Measurements from ENCODE around the gene OLR1. TPM values are rescaled to one million over a fixed set of nuclear protein-coding genes. Genes with fewer than 3 reads are reported as not detected.

OLR1 gene
- total RNA-seq, 1 experiment from 2014 or later = not detected

GRCh38 chr12:10136637-10137205, 35.2 kb downstream of the OLR1 start:
- Mint-ChIP-seq H3K4me3 (ENCODE audit: unreplicated experiment) (no peak overlapping the region), H3K36me3 (ENCODE audit: insufficient read depth, unreplicated experiment) (no peaks in the 10 kb centered on the region), H3K27ac (ENCODE audit: low read depth, unreplicated experiment) (no peak overlapping the region), H3K4me1 (ENCODE audit: insufficient read depth, unreplicated experiment) (no peaks in the 10 kb centered on the region), H3K9me3 (ENCODE audit: unreplicated experiment) (no peaks in the 10 kb centered on the region), H3K27me3 (ENCODE audit: insufficient read depth, unreplicated experiment) (no peaks in the 10 kb centered on the region)
- TF ChIP-seq CTCF (IDR thresholded peaks at IDR 0.05; ENCODE audit: unreplicated experiment) = no peak
- BruUV-seq (replicated peaks) = no TSS peak
- CTCF ChIA-PET = interaction anchor here (0.6 to 2.9 kb wide), 14 partner anchors 16 to 387 kb away, joined by 3 to 21 read pairs (median 4); partner anchors contain the start of genes CLEC12B and CLEC9A
- DNase-seq (ENCODE audit: unreplicated experiment) = peak; percentile 65
- intact Hi-C loops (cut with micrococcal nuclease) = no loop called here
- POLR2A ChIA-PET = interaction anchor here (0.6 to 0.7 kb wide), 3 partner anchors 14 to 391 kb away, joined by 3 to 4 read pairs (median 3); no protein-coding TSS in a partner anchor

GRCh38 chr12:10135126-10135525, 36.8 kb downstream of the OLR1 start:
- Mint-ChIP-seq H3K27ac (ENCODE audit: low read depth, unreplicated experiment) (no peak overlapping the region), H3K4me1 (ENCODE audit: insufficient read depth, unreplicated experiment) (no peaks in the 10 kb centered on the region), H3K36me3 (ENCODE audit: insufficient read depth, unreplicated experiment) (no peaks in the 10 kb centered on the region), H3K4me3 (ENCODE audit: unreplicated experiment) (no peak overlapping the region), H3K9me3 (ENCODE audit: unreplicated experiment) (no peaks in the 10 kb centered on the region), H3K27me3 (ENCODE audit: insufficient read depth, unreplicated experiment) (no peaks in the 10 kb centered on the region)
- POLR2A ChIA-PET = interaction anchor here (0.6 kb wide), 1 partner anchor 77 kb away, joined by 3 read pairs; no protein-coding TSS in a partner anchor
- CTCF ChIA-PET = interaction anchor here (0.6 to 2.9 kb wide), 7 partner anchors 18 to 385 kb away, joined by 3 to 21 read pairs (median 3); no protein-coding TSS in a partner anchor
- TF ChIP-seq CTCF (IDR thresholded peaks at IDR 0.05; ENCODE audit: unreplicated experiment) = no peak
- BruUV-seq (replicated peaks) = no TSS peak
- intact Hi-C loops (cut with micrococcal nuclease) = no loop called here
- no peak for DNase-seq (ENCODE audit: unreplicated experiment)

- Mint-ChIP-seq H3K27me3 (ENCODE audit: insufficient read depth, unreplicated experiment) (no peaks in the 10 kb centered on the region), H3K4me1 (ENCODE audit: insufficient read depth, unreplicated experiment) (no peaks in the 10 kb centered on the region), H3K27ac (ENCODE audit: low read depth, unreplicated experiment) (no peak overlapping the region), H3K36me3 (ENCODE audit: insufficient read depth, unreplicated experiment) (no peaks in the 10 kb centered on the region), H3K9me3 (ENCODE audit: unreplicated experiment) (no peaks in the 10 kb centered on the region), H3K4me3 (ENCODE audit: unreplicated experiment) (no peak overlapping the region)
- intact Hi-C loops (cut with micrococcal nuclease) = no loop called here
- no TSS peak for BruUV-seq (replicated peaks)
- no peak for TF ChIP-seq CTCF (IDR thresholded peaks at IDR 0.05; ENCODE audit: unreplicated experiment)
- ChIA-PET CTCF (interaction anchor here (0.5 to 2.8 kb wide), 11 partner anchors 11 to 1179 kb away, joined by 3 to 11 read pairs (median 4); no protein-coding TSS in a partner anchor), POLR2A (interaction anchor here (0.6 to 1.9 kb wide), 9 partner anchors 10 to 238 kb away, joined by 3 to 5 read pairs (median 3); no protein-coding TSS in a partner anchor)
- DNase-seq (ENCODE audit: unreplicated experiment) = no peak
Observed at GRCh38 chr12:10132850-10133370, 39.0 kb downstream of the OLR1 start.

GRCh38 chr12:10131111-10131690, 40.7 kb downstream of the OLR1 start:
- Mint-ChIP-seq H3K9me3 (ENCODE audit: unreplicated experiment) (no peaks in the 10 kb centered on the region), H3K36me3 (ENCODE audit: insufficient read depth, unreplicated experiment) (no peaks in the 10 kb centered on the region), H3K4me3 (ENCODE audit: unreplicated experiment) (no peak overlapping the region), H3K27ac (ENCODE audit: low read depth, unreplicated experiment) (no peak overlapping the region), H3K27me3 (ENCODE audit: insufficient read depth, unreplicated experiment) (no peaks in the 10 kb centered on the region), H3K4me1 (ENCODE audit: insufficient read depth, unreplicated experiment) (no peaks in the 10 kb centered on the region)
- TF ChIP-seq CTCF (IDR thresholded peaks at IDR 0.05; ENCODE audit: unreplicated experiment) = no peak
- intact Hi-C loops (cut with micrococcal nuclease) = no loop called here
- BruUV-seq (replicated peaks) = no TSS peak
- ChIA-PET POLR2A (interaction anchor here (0.6 to 1.6 kb wide), 3 partner anchors 8 to 12 kb away, joined by 3 to 5 read pairs (median 4); no protein-coding TSS in a partner anchor), CTCF (interaction anchor here (0.8 to 2.8 kb wide), 8 partner anchors 11 to 380 kb away, joined by 3 to 11 read pairs (median 4); partner anchors contain the start of gene CLEC12B)
- DNase-seq (ENCODE audit: unreplicated experiment) = no peak

All from MCF 10A (cell line).